A549 (cell line): Measurements from ENCODE around the gene DNAI4.

ENCODE experiments used
- CTCF ChIP-seq: fragments of >200 bp; sonication (Bioruptor Twin); formaldehyde crosslinking; IDR thresholded peaks from 3 replicates; pipeline ENCODE4 v1.5.1; 2016
- EP300 ChIP-seq, 2 experiments: fragments of >200 bp; sonication (Bioruptor Twin); formaldehyde crosslinking; IDR thresholded peaks; 2 replicates in 1 of 2; 3 replicates in 1 of 2; pipeline ENCODE4 v1.6.1; 2016 to 2017
- KDM1A ChIP-seq: fragments of 200-600 bp; sonication (generic); IDR thresholded peaks from 2 replicates; pipeline ENCODE4 v1.6.1; 2016; ENCODE audit warnings: low read depth, mild to moderate bottlenecking
- MAX ChIP-seq: IDR thresholded peaks from 2 replicates; pipeline ENCODE4 v1.6.1; 2012
- PHF8 ChIP-seq: fragments of 200-600 bp; sonication (generic); IDR thresholded peaks from 2 replicates; pipeline ENCODE4 v1.6.1; 2016; ENCODE audit warnings: low read depth, mild to moderate bottlenecking, antibody characterized with exemption, moderate library complexity, borderline replicate concordance
- POLR2A ChIP-seq: IDR thresholded peaks from 2 replicates; pipeline ENCODE4 v1.6.1; 2012; ENCODE audit warnings: mild to moderate bottlenecking, low read length
- REST ChIP-seq: fragments of 200-600 bp; sonication (generic); IDR thresholded peaks from 2 replicates; pipeline ENCODE4 v1.6.1; 2016; ENCODE audit warnings: antibody characterized with exemption, mild to moderate bottlenecking, moderate library complexity

- peak; percentile 74 for TF ChIP-seq CTCF
- no peak for TF ChIP-seq EP300 (IDR thresholded peaks at IDR 0.05)
- no peak for TF ChIP-seq POLR2A
- no peak for TF ChIP-seq REST
- TF ChIP-seq KDM1A, result no peak
- no peak for TF ChIP-seq PHF8
- TF ChIP-seq MAX, result no peak
Observed at GRCh38 chr1:66764994-66765578, 159.6 kb downstream of the DNAI4 start.
